ENCODE measurements around the gene CRTC3.

Gene CRTC3

GRCh38 chr15:90564590-90564989 lies 34.9 kb downstream of the CRTC3 start:
- no peak for FAIRE-seq

GRCh38 chr15:90565866-90566265 lies 36.1 kb downstream of the CRTC3 start:
- no peak for FAIRE-seq

- FAIRE-seq: no peak
Measured at GRCh38 chr15:90570643-90571042, 40.9 kb downstream of the CRTC3 start.

- no peak for FAIRE-seq
Measured at GRCh38 chr15:90571063-90571541, 41.4 kb downstream of the CRTC3 start.

- no peak for FAIRE-seq
Measured at GRCh38 chr15:90572893-90573292, 43.2 kb downstream of the CRTC3 start.

- no peak for FAIRE-seq
Measured at GRCh38 chr15:90576711-90577389, 47.1 kb downstream of the CRTC3 start.

GRCh38 chr15:90579213-90579612 lies 49.5 kb downstream of the CRTC3 start:
- no peak for FAIRE-seq

GRCh38 chr15:90580099-90580498 lies 50.4 kb downstream of the CRTC3 start:
- no peak for FAIRE-seq

GRCh38 chr15:90580541-90580940 lies 50.8 kb downstream of the CRTC3 start:
- no peak for FAIRE-seq

GRCh38 chr15:90580946-90581345 lies 51.2 kb downstream of the CRTC3 start:
- FAIRE-seq: no peak

GRCh38 chr15:90581771-90582352 lies 52.1 kb downstream of the CRTC3 start:
- FAIRE-seq: no peak

- FAIRE-seq: no peak
Measured at GRCh38 chr15:90582553-90582952, 52.8 kb downstream of the CRTC3 start.

- no peak for FAIRE-seq
Measured at GRCh38 chr15:90583471-90584252, 53.9 kb downstream of the CRTC3 start.

GRCh38 chr15:90584841-90585240 lies 55.1 kb downstream of the CRTC3 start:
- FAIRE-seq: no peak

GRCh38 chr15:90585863-90586262 lies 56.1 kb downstream of the CRTC3 start:
- no peak for FAIRE-seq

GRCh38 chr15:90586948-90587347 lies 57.2 kb downstream of the CRTC3 start:
- FAIRE-seq: no peak

- FAIRE-seq: no peak
Measured at GRCh38 chr15:90588427-90588826, 58.7 kb downstream of the CRTC3 start.

- no peak for FAIRE-seq
Measured at GRCh38 chr15:90591524-90591923, 61.8 kb downstream of the CRTC3 start.

GRCh38 chr15:90592131-90592881 lies 62.6 kb downstream of the CRTC3 start:
- no peak for FAIRE-seq

- FAIRE-seq: no peak
Measured at GRCh38 chr15:90593499-90594158, 63.9 kb downstream of the CRTC3 start.

- FAIRE-seq: no peak
Measured at GRCh38 chr15:90594301-90594738, 64.6 kb downstream of the CRTC3 start.

GRCh38 chr15:90595763-90596155 lies 66.0 kb downstream of the CRTC3 start:
- no peak for FAIRE-seq

Data from endometrium (tissue), 2 donors.